Stimulated activated naive B cell treated with anti-CD40 and anti-IgM and Interleukin-4, amounts not matched to agents 10 μg/mL and 1 μg/mL and 100 μg/mL, for 72 hours (primary cell): ENCODE measurements around the gene PAX9.

Experiments
- ATAC-seq, 2 donors: fragments of 150-1000 bp; cut with Tn5 transposase; replicated peaks; 2 replicates each; pipeline ENCODE4 v1.10.0; 2021; ENCODE audit warnings: moderate library complexity in 1 of 2
- DNase-seq: peaks from one replicate; pipeline ENCODE4 v3.0.0; 2021
- H3K27ac Mint-ChIP-seq: one replicate; pipeline ENCODE4 v1.8.0; 2022; ENCODE audit warnings: mild to moderate bottlenecking, mixed read lengths
- H3K27me3 Mint-ChIP-seq, 2 donors: one replicate each; pipeline ENCODE4 v1.8.0; 2022; ENCODE audit warnings: mixed read lengths in 2 of 2
- H3K36me3 Mint-ChIP-seq, 2 donors: one replicate each; pipeline ENCODE4 v1.8.0; 2022; ENCODE audit warnings: mixed read lengths in 2 of 2, mild to moderate bottlenecking in 1 of 2
- H3K4me1 Mint-ChIP-seq, 2 donors: one replicate each; pipeline ENCODE4 v1.8.0; 2022; ENCODE audit warnings: mixed read lengths in 2 of 2, mild to moderate bottlenecking in 1 of 2
- H3K4me3 Mint-ChIP-seq, 2 donors: one replicate each; pipeline ENCODE4 v1.8.0; 2022; ENCODE audit warnings: mild to moderate bottlenecking in 2 of 2, mixed read lengths in 2 of 2, moderate library complexity in 1 of 2
- H3K9me3 Mint-ChIP-seq, 2 donors: one replicate each; pipeline ENCODE4 v1.8.0; 2022; ENCODE audit warnings: mixed read lengths in 2 of 2, mild to moderate bottlenecking in 1 of 2

Gene PAX9

DNA sequence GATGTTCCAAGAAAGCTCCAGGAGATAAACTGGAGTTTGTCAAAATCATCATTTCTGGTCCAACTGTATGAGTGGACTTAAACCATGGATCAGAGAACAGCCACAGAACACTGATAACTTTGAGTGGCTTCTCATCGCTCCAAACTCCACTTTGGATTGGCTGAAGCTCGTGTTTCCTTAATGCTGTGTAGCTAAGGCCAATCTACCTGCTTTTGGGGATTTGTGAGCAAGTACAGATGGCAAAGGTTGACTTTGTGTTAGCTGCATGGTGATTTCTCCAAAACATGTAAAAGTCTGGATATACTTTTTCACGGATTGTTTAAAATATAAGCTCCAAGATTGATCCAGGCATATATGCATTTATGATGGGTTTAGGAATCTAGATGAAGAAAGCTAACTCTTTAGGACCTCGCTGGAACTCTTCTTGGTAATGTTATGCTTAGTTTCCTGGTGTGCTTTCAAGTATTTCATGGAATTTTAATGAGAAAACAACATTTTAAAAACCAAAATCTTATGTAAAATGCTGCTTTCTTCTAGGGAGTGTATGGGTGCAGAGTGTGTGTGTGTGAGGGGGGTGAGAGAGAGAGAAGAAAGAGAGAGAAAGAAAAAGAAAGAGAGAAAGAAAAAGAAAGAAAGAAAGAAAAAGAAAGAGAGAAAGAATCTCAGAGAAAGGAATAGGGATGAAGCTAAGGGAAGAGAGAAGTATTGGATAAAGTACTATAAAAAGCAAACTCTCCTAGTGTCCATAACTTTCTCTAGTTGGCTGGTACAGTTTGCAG is 11.6 kb upstream of the PAX9 start:
- H3K4me1 Mint-ChIP-seq, result peaks cover 4 to 7% of the 10 kb centered on the region in 2 donors
- no peak overlapping the region for H3K27ac Mint-ChIP-seq
- ATAC-seq (no peak), DNase-seq (no peak)
- peaks cover 47 to 73% of the 10 kb centered on the region in 2 donors for H3K27me3 Mint-ChIP-seq
- H3K9me3 Mint-ChIP-seq, result peaks cover 0 to 2% of the 10 kb centered on the region in 2 donors
- H3K36me3 Mint-ChIP-seq, result peaks cover 0 to 4% of the 10 kb centered on the region in 2 donors
- H3K4me3 Mint-ChIP-seq, result no peak overlapping the region

DNA sequence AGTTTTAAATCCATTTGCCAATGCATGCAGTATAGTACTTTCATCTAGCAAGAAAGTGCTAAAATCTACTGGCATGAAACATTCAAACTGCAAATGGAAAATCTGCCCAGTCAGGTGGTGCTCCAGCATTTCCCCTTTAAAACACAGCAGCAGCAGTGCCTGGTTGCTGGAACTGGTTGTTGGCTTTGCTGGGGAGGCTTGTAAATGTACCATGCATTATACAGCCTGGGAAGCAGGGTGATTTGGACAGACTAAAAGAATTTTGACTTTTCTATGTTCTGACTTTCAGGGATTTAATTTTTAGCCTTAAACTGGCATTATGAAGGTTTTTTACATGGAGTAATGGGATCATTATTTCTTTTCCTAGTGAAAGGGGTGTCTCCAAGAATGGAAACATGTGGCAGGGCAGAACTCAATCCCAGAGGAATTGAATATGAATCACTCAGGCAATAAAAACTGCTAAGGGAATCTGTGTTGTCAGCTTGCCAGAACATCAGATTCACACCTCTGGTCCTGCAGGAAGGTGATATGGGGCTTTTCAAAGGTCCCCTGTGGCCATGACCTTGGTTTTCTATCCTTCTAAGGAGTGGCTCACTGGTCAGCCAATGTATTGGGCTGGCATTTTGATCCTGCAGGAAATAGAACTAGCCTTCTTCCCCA is 9.0 kb upstream of the PAX9 start:
- Mint-ChIP-seq H3K4me1 (peaks cover 7 to 17% of the 10 kb centered on the region in 2 donors), H3K9me3 (peaks cover 2 to 4% of the 10 kb centered on the region in 2 donors), H3K4me3 (no peak overlapping the region), H3K27ac (no peak overlapping the region), H3K27me3 (peaks cover 58 to 78% of the 10 kb centered on the region in 2 donors), H3K36me3 (peaks cover 0 to 8% of the 10 kb centered on the region in 2 donors)
- no peak for ATAC-seq
- no peak for DNase-seq

GRCh38 chr14:36653413-36653812 is 8.2 kb upstream of the PAX9 start:
- ATAC-seq (no peak), DNase-seq (no peak)
- H3K27ac Mint-ChIP-seq, result no peak overlapping the region
- H3K4me3 Mint-ChIP-seq, result no peak overlapping the region
- peaks cover 4 to 17% of the 10 kb centered on the region in 2 donors for H3K4me1 Mint-ChIP-seq
- H3K27me3 Mint-ChIP-seq, result peaks cover 56 to 78% of the 10 kb centered on the region in 2 donors
- H3K36me3 Mint-ChIP-seq, result peaks cover 0 to 8% of the 10 kb centered on the region in 2 donors
- H3K9me3 Mint-ChIP-seq, result peaks cover 2 to 4% of the 10 kb centered on the region in 2 donors

- peaks cover 60 to 84% of the 10 kb centered on the region in 2 donors for H3K27me3 Mint-ChIP-seq
- H3K4me1 Mint-ChIP-seq, result peaks cover 8 to 17% of the 10 kb centered on the region in 2 donors
- no peak for DNase-seq
- H3K4me3 Mint-ChIP-seq, result no peak overlapping the region
- H3K36me3 Mint-ChIP-seq, result peaks cover 0 to 11% of the 10 kb centered on the region in 2 donors
- ATAC-seq, result no peak
- H3K9me3 Mint-ChIP-seq, result peaks cover 2 to 4% of the 10 kb centered on the region in 2 donors
- peak overlapping the region; percentile 37 for H3K27ac Mint-ChIP-seq
Measured at GRCh38 chr14:36653962-36654793, 7.5 kb upstream of the PAX9 start.

- DNase-seq (no peak), ATAC-seq (no peak)
- Mint-ChIP-seq H3K4me3 (no peak overlapping the region), H3K27ac (peak overlapping the region; percentile 37), H3K36me3 (peaks cover 0 to 12% of the 10 kb centered on the region in 2 donors), H3K4me1 (peaks cover 8 to 17% of the 10 kb centered on the region in 2 donors), H3K27me3 (peaks cover 66 to 91% of the 10 kb centered on the region in 2 donors), H3K9me3 (peaks cover 2 to 4% of the 10 kb centered on the region in 2 donors)
Measured at GRCh38 chr14:36654794-36655381, 6.8 kb upstream of the PAX9 start.

DNA sequence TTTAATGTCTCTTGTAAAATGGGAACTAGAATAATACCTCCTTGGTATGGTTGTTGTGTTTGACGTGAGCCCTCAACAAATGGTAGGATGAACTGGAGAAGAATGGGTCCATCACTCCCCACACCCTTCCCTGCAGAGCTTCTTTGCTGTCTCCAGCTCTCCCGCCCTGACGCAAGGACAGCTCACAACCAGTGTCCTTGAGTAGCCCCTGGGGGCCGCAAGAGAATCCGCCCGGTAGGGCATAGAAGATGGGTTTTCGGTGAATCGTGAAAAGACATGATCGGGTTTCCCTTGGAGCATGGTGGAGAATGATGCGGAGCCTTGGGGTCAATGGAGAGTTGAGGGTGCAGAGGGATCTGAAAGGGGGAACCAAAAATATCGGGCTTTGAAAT is 6.1 kb upstream of the PAX9 start:
- ATAC-seq, result no peak
- peak overlapping the region; percentile 74 for H3K27ac Mint-ChIP-seq
- peaks cover 4 to 5% of the 10 kb centered on the region in 2 donors for H3K9me3 Mint-ChIP-seq
- H3K4me3 Mint-ChIP-seq, result peak overlapping the region; percentile 17 to 44
- H3K27me3 Mint-ChIP-seq, result peaks cover 68 to 91% of the 10 kb centered on the region in 2 donors
- no peak for DNase-seq
- H3K4me1 Mint-ChIP-seq, result peaks cover 8 to 20% of the 10 kb centered on the region in 2 donors
- peaks cover 0 to 14% of the 10 kb centered on the region in 2 donors for H3K36me3 Mint-ChIP-seq

DNA sequence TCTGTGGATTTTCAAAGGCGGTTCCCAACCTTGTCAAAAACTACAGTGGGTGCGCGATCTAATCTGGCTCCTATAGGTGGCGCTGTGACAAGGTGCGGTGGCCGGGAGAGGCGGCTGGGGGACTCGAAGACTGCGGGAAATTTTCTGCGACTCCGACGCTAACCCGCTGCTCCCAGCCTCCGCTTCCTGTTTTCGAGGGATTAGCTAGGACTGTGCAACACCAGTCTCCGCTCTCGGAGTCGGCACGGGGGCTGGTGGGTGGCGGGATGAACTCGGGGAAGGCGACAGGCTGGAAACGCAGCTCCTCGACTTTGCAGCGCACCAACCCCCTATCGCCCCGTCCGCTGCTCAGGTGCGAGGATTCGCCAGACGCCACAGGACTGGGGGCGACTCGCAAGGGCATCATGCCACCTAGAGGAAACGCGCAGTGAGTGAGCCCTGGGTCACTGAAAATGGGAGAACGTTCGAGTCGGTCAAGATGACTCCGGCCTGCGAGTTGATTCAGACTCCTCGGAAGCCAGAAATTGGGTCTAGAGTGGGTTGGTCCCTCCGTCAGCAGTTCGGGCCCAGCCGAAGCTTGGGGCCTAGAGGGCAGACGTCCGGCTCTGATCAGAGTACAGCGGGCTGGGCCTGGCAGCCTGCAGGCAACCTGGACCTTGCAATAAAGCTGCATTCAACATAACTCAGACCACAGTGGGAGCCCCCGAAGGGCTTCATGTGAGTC is 5.5 kb upstream of the PAX9 start:
- Mint-ChIP-seq H3K4me3 (peak overlapping the region; percentile 17 to 44), H3K36me3 (peaks cover 0 to 15% of the 10 kb centered on the region in 2 donors), H3K9me3 (peaks cover 4 to 6% of the 10 kb centered on the region in 2 donors), H3K27ac (peak overlapping the region; percentile 74), H3K27me3 (peaks cover 71 to 94% of the 10 kb centered on the region in 2 donors), H3K4me1 (peaks cover 8 to 26% of the 10 kb centered on the region in 2 donors)
- DNase-seq (no peak), ATAC-seq (peak in 1 of 2 donors; percentile 29)

DNA sequence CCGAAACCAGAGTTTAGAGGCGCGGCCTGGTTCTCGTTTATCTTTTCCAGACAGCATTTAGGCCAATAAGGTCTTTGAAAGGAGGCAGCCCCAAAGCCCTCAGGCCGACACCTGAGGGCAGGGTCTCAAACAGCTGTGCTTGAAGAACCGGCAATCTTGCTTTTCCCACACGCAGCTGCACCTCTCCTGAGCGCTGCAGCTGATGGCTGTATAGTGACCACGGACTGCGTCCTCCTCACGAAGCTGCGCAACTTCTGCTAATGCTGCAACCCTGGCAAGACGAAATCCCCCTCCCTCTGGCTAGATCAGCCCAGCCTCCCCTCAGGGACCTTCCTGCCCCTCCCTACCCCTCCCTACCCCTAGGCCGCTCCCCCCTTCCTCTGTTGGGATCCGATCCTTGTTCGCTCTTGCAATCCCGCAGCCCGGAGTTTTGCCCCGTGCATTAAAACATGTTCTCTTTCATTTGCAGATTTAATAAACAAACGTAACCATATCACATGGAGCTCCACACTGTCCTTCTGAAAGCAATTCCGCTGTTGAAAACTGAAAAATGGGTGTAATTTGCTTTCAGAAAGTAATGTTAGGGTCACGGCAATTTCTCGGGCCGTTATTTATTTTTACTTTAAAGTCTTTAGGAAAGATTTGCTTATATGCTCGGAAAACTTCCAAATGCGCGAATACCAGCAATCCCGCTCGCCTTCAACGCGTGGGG is 4.8 kb upstream of the PAX9 start:
- peaks cover 12 to 33% of the 10 kb centered on the region in 2 donors for H3K4me1 Mint-ChIP-seq
- H3K27ac Mint-ChIP-seq, result peak overlapping the region; percentile 81

DNA sequence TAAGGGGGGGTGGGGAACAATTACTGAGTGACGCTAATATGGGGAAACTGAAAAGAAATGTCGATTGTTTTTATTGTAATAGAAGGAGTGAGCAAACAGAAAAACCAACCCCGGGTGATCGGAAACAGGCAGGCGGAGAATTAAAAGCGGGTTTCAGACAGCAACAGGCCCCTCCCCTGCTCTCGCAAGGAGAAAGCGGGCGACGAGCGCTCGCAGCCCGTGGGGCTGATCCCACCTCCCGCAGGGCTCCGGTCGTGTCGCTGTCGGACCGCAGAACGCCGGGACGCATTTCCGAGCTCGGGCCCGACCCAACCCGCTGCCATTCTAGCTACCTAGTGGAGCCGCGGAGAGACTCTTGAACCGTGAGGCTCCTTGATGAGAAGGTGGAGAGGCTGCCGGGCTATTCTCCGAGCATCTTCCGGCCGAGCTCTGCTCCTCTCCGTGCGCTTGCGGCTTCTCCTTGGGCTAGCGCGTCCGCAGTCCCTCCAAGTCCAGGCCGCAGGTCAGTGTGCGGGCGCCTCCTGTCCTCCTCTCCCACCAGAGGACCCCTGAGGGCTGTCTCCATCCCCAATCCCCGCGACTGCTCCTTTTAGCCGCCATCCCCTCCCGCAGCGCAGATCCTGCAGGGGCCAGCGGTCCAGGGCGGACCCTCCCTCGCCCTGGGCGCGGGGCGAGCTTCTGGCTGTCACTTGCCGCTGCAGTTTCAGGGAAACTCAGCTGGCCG is 4.1 kb upstream of the PAX9 start:
- Mint-ChIP-seq H3K36me3 (peaks cover 4 to 17% of the 10 kb centered on the region in 2 donors), H3K9me3 (peaks cover 4 to 8% of the 10 kb centered on the region in 2 donors), H3K4me1 (peaks cover 17 to 40% of the 10 kb centered on the region in 2 donors), H3K27me3 (peaks cover 82 to 99% of the 10 kb centered on the region in 2 donors), H3K27ac (peak overlapping the region; percentile 69), H3K4me3 (peak overlapping the region in 1 of 2 donors; percentile 17)
- DNase-seq (no peak), ATAC-seq (no peak)

More for the DNA sequence above, 4.8 kb upstream of the PAX9 start:
- no peak for ATAC-seq
- Mint-ChIP-seq H3K36me3 (peaks cover 0 to 15% of the 10 kb centered on the region in 2 donors), H3K4me3 (peak overlapping the region in 1 of 2 donors; percentile 41), H3K27me3 (peaks cover 77 to 94% of the 10 kb centered on the region in 2 donors), H3K9me3 (peaks cover 4 to 6% of the 10 kb centered on the region in 2 donors)
- no peak for DNase-seq

DNA sequence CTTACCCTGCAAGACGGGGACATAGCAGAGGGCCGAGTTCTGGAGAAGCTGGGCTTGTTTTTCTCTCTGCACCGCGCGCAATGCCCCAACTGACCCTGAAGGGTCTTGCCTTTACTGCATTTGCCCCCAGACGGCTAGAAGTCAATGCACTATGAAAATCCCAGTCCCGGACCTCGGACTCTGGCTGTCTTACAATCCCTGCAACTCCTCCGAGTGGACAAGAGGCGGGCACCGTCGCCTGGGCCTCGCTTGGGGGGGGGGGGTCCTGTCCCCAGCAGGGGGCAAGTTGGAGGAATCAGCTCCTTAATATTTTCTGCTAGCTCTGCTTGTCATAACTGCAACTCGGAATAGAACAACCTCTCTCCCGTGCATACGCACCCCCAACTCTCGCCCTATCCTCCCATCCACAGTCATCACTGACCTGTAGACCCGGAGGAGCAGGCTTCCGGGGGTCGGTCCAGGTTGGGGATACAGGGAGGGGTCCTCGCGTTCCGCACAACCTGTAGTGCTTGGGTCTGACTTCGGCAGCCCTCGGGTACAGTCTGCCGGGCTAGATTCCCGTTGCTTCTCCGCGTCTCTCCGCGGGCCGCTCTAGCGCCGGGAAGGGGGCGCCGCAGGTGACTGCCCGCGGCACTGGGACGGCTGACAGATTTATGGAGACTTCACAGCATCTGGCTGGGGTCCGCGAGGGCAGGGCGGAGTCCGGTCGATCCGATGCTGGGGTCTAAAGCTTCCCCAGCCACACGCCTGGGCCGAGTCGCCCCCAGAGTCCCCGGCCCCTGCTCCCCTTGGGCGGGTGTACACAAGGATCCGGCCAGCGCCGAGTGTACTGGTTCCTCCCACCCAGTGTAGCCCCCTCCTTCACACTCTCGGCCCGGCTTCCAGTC is 3.3 kb upstream of the PAX9 start:
- Mint-ChIP-seq H3K4me3 (no peak overlapping the region), H3K27ac (peak overlapping the region; percentile 85), H3K27me3 (peaks cover 82 to 99% of the 10 kb centered on the region in 2 donors), H3K4me1 (peaks cover 19 to 47% of the 10 kb centered on the region in 2 donors), H3K9me3 (peaks cover 5 to 8% of the 10 kb centered on the region in 2 donors), H3K36me3 (peaks cover 7 to 21% of the 10 kb centered on the region in 2 donors)
- DNase-seq (no peak), ATAC-seq (no peak)

DNA sequence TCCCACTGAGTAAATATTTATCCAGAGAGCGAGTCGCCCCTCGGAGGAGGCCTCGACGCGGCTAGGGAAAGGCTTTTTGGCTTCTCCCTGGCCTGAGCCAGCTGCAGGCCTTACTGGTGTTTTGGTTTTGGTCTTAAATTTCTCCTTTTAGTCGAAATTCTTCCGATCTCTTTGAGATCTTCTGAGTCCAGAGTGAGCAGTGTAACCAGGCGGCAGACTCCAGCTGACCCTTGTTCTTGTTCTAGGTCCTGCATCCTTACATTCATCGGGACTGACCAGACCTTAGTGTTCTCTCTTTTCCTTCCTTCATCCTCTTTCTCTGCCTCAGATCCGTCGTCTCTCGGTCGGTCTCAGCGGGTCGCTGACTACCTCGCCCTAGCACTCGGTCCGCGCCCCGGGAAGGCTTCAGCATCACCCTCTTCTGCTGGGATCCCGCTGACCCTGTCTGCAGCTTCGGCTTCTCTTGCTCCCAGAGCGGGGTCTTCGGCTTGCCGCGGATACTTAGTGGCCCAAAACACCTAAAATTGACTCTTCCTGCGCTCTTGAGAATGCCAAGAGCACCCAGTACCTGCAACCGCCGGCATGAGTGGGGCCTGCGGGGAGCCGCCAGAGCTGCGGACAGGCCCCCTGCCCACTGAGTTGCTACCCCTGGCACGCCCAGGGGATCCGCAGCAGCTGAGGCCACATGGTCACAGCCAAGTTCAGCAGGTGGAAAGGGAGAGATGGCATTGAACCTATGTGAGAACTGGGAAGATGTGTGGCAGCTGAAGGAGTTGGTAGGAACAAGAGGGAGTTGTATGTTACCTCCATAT is 2.4 kb upstream of the PAX9 start:
- H3K36me3 Mint-ChIP-seq, result peaks cover 10 to 29% of the 10 kb centered on the region in 2 donors
- peak overlapping the region; percentile 20 to 30 for H3K4me3 Mint-ChIP-seq
- peak overlapping the region; percentile 57 for H3K27ac Mint-ChIP-seq

More for the DNA sequence above, 2.4 kb upstream of the PAX9 start:
- H3K9me3 Mint-ChIP-seq, result peaks cover 7 to 8% of the 10 kb centered on the region in 2 donors
- peaks cover 83 to 100% of the 10 kb centered on the region in 2 donors for H3K27me3 Mint-ChIP-seq
- DNase-seq, result no peak
- peaks cover 26 to 56% of the 10 kb centered on the region in 2 donors for H3K4me1 Mint-ChIP-seq
- no peak for ATAC-seq
